K562 (cell line): Measurements from ENCODE around the gene YIF1A. TPM values are rescaled to one million over a fixed set of nuclear protein-coding genes. Genes with fewer than 3 reads are reported as not detected.

Experiments used
- ARID4B ChIP-seq: sonication (generic); formaldehyde crosslinking; IDR thresholded peaks from 2 replicates; pipeline ENCODE4 v1.8.0; 2022; ENCODE audit warnings: mild to moderate bottlenecking, missing genetic modification reagents
- BMI1 ChIP-seq: fragments of 150-350 bp; IDR thresholded peaks from 2 replicates; pipeline ENCODE4 v1.6.1; 2014; ENCODE audit warnings: low read length
- EZH2 ChIP-seq: IDR thresholded peaks from 2 replicates; pipeline ENCODE4 v1.6.1; 2012; ENCODE audit warnings: low read depth, mild to moderate bottlenecking, inconsistent platforms, low read length, borderline replicate concordance
- FOXK1 ChIP-seq: sonication (generic); formaldehyde crosslinking; IDR thresholded peaks from 2 replicates; pipeline ENCODE4 v1.8.0; 2022; ENCODE audit warnings: missing genetic modification reagents, mild to moderate bottlenecking, borderline replicate concordance
- MAFF ChIP-seq: IDR thresholded peaks from 2 replicates; pipeline ENCODE4 v1.6.1; 2012; ENCODE audit warnings: low read length, improper control_type of control experiment
- PCBP2 ChIP-seq: fragments of 200-400 bp; formaldehyde crosslinking; IDR thresholded peaks from 2 replicates; pipeline ENCODE4 v1.6.1; 2018; ENCODE audit warnings: low read length, low read depth, mild to moderate bottlenecking, moderate library complexity; ENCODE audit not compliant: poor library complexity, severe bottlenecking
- POLR2AphosphoS5 ChIP-seq: IDR thresholded peaks from 2 replicates; pipeline ENCODE4 v1.6.1; 2011; ENCODE audit warnings: mild to moderate bottlenecking, low read depth, low read length, moderate library complexity; ENCODE audit not compliant: control insufficient read depth, insufficient read depth
- REST ChIP-seq, 2 experiments: fragments of 450-650 bp; formaldehyde crosslinking in 1 of 2; IDR thresholded peaks; 2 replicates each; pipeline versions ENCODE4 v1.4.0 to v1.6.1; 2014 to 2020; ENCODE audit warnings: mild to moderate bottlenecking in 2 of 2, borderline replicate concordance in 1 of 2, low read depth in 1 of 2
- RNF2 ChIP-seq: sonication (generic); IDR thresholded peaks from 2 replicates; pipeline ENCODE4 v1.6.1; 2016
- TBP ChIP-seq: optimal IDR thresholded peaks from 2 replicates; pipeline ENCODE3; 2011; ENCODE audit warnings: low read depth, low read length, improper control_type of control experiment
- ZFX ChIP-seq: sonication (generic); formaldehyde crosslinking; IDR thresholded peaks from 2 replicates; pipeline ENCODE4 v1.8.0; 2022; ENCODE audit warnings: mild to moderate bottlenecking, missing genetic modification reagents, moderate library complexity
- polyA plus RNA-seq, 8 experiments: library from polyadenylated mRNA; depleted of rRNA in 4 of 8; stranded (reverse) in 5 of 8; unstranded in 3 of 8; fragments of >200 nt; fragmentation: Nextera tagmentation in 2 of 8; fragmentation: Illumina TruSeq in 1 of 8; extraction: Ambion mirVana in 2 of 8; extraction: Trizol in 1 of 8; gene quantifications; 2 replicates each; pipeline versions ENCODE4 v1.2.1 to v1.2.3, GENCODE V29; 2011 to 2014; ENCODE audit warnings: inconsistent platforms in 1 of 8, missing spikeins in 1 of 8
- total RNA-seq, 7 experiments: library from RNA; depleted of rRNA in 6 of 7; stranded (reverse); fragments of >200 nt in 6 of 7; fragmentation: Illumina TruSeq in 2 of 7; extraction: Trizol in 2 of 7; gene quantifications; 2 replicates each; pipeline versions ENCODE4 v1.2.1 to v1.2.3, GENCODE V29; 2011 to 2021; ENCODE audit warnings: low replicate concordance in 1 of 7

Gene YIF1A
- total and polyA plus RNA-seq, 9 of the 15 experiments (the other 6 are each of a cell fraction or from before 2014, with no cell fraction given) = 8.6 to 121 (median 77.2) TPM

DNA sequence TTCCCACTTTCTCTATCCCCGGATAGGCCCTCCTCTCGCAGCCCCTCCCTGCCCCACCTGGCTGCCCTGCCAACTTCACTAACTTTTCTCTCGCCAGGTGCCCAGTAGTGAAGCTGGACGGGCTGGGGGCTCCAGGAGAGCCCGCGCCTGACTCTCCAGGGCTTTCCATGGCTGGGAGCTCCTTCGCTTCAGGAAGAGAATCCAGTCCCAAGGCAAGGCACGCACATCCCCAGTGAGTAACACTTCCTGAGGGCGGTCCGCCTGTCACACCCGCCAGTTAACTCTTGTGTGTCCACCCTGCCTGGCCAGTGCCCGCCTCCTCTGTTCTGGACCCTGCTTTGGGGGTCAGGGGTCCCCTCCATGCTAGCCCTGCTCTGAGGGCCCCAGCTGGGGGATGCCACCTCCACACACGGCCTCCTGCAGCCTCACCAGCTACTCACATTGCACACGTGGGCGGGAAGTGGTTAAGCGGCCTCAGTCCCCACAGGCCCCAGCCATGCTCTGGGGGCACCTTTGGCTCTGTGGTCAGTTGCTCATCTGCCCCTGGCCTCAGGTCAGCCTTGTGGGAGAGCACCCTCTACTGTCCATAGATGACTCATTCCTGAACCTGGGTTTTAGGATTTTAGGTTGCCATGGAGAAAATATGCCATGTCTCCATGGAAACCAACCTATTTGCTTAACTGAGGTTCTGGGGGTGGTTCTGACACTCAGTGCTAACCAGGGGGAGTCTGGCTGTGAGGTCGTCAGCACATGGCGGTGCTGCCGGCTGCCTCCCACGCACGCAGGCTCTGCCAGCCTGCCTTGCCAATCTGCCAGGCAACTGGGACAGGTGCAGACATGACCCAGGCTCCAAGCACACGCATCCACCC lies 47.5 kb upstream of the YIF1A start, which contains the start of gene RIN1 (continued):
- TF ChIP-seq REST (IDR thresholded peaks at IDR 0.05; ENCODE audit: borderline replicate concordance) = peak; percentile 65
- TF ChIP-seq REST (CRISPR knock-in tag; IDR thresholded peaks at IDR 0.05; ENCODE audit: low read depth) = peak; percentile 73
- TF ChIP-seq TBP = no peak
- TF ChIP-seq PCBP2 = no peak
- 0 out of 2 replicates have a peak, but pooled peaks have one; percentile 27 for TF ChIP-seq POLR2AphosphoS5
- peak; percentile 74 for TF ChIP-seq RNF2
- TF ChIP-seq ARID4B (CRISPR knock-in tag) = peak; percentile 76; the same call in 1 of the 2 replicates
- peak; percentile 59 for TF ChIP-seq ZFX (CRISPR knock-in tag)
- 0 out of 2 replicates have a peak, but pooled peaks have one; percentile 39 for TF ChIP-seq FOXK1 (CRISPR knock-in tag)
- no peak for TF ChIP-seq MAFF
- peak; percentile 75; the same call in 1 of the 2 replicates for TF ChIP-seq BMI1
- no peak for TF ChIP-seq EZH2
